NCI-H748 (cell line): ENCODE results near the gene ETV6.
A peak's percentile ranks its signal among the peaks of the same experiment; 100 is the strongest.

ENCODE experiments used
- DNase-seq: peaks from one replicate; lab custom pipeline; 2025; ENCODE audit not compliant: unreplicated experiment; lab: John Stamatoyannopoulos, UW

ETV6 gene

DNA sequence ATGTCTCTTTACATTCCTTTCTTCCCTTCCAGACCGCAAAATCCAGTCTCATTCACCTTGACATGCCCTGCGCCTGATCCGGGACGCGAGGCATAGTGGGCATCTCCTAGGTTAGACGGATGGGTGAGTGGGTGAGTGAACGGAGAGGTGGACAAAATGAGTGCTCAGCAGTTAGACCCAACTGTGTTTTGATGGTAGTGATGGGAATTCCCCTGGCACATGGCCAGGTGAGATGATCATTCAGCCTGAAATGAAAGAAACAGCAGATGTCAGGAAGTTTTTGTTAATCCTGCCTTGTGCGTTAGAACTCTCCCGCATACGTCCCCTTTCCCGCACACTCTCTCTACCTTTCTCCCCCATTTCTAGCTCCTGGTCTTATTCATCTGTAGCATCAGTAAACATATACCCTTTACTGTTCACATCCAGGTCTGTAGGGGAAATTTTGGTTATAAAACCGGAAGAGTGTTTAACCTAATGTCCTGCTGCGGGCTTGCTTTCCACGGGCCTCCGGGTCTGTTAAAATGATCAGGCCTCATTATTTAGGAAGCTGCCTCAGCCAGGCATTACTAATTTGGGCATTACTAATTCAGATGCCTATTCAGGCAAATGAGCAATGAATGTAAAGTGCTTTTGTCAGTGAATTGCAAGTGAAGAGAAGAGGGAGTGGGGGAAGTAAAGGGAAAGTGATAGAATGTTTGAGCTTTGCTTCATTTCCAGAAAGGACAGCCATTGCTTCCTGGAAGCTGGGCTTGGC, 172.8 kb downstream of the ETV6 start:
- DNase-seq = peak; percentile 62

GRCh38 chr12:11823043-11823442, 173.6 kb downstream of the ETV6 start:
- DNase-seq = no peak

DNA sequence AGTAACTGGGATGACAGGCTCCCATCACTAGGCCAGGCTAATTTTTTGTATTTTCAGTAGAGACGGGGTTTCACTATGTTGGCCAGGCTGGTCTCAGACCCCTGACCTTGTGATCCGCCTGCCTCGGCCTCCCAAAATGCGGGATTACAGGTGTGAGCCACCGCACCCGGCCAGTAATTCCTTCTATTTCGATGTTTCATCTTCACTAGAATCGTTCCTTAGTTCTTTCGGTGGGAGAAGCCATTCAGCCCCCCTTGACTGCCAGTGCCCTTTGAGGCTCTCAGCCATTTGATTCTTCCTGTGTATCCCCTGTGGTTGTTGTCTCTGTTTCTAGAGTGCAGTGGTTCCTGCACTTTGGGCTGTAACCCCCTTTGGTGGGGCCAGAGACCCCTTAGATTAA, 174.1 kb downstream of the ETV6 start:
- no peak for DNase-seq

- DNase-seq = no peak
Observed at GRCh38 chr12:11824069-11824468, 174.6 kb downstream of the ETV6 start.

DNA sequence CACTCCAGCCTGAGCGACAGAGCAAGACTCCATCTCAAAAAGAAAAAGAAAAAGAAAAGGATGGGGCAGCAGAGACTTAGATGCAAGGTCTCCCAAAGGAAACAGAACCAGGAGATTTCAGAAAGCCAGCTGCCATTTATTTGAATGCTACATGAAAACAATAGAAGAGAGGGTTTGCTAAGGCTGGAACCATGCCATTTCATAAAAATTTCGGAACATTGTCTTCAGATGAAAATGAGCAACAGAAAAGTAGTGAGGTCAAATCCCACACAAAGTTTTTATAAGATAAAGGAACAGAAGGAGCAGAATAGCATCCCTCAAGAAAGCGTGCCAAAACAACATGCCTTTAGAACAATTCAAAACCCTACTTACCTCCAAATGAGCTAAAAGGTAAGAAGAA, 175.3 kb downstream of the ETV6 start:
- no peak for DNase-seq

- DNase-seq = no peak
Observed at GRCh38 chr12:11825278-11825677, 175.8 kb downstream of the ETV6 start.

DNA sequence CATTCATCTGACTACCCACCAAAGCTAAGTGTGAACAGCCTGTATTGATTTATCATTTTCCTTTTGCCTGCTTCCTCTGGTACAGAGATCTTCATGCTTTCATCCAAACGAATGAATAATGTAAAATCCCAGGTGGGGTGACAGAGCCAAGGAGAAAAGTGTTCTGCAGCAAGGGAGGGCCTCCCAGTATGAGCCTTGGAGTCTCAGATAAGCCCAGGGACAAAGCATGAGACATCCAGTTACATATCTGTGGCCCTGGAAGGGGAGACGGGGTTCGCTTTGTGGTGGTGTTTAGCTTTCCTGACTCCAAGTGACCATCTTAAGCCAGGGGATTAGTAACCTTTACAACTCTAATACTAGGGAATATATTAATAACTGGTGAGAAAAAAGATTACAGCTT, 177.1 kb downstream of the ETV6 start:
- DNase-seq = no peak

GRCh38 chr12:11827091-11828061, 177.9 kb downstream of the ETV6 start:
- DNase-seq = no peak

- DNase-seq = no peak
Observed at GRCh38 chr12:11829764-11830194, 180.3 kb downstream of the ETV6 start.

DNA sequence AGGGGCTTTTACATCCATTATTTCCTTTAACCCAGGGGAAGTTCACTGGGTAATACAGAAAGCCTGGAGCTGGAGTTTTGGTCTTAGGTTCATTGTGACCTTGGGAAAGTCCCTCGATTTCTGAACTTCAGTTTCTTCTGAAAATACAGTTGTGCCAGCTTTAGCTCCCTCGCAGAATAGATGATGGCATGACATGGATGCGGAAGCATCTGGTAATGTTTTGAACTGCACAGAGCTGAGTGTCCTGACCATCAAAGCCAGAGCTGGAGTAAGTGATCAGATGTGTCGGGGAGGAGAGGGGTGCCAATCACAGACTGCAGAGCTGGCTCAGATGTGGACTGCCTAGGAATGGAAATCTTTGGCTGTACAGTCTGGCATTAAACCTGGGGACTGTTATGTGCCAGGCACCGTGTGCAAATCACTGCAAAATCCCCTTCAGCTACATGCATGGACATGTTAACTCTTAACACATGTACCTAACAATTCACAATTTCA, 180.9 kb downstream of the ETV6 start:
- no peak for DNase-seq

- no peak for DNase-seq
Observed at GRCh38 chr12:11832093-11832492, 182.6 kb downstream of the ETV6 start.

GRCh38 chr12:11833174-11833895, 183.9 kb downstream of the ETV6 start:
- no peak for DNase-seq

DNA sequence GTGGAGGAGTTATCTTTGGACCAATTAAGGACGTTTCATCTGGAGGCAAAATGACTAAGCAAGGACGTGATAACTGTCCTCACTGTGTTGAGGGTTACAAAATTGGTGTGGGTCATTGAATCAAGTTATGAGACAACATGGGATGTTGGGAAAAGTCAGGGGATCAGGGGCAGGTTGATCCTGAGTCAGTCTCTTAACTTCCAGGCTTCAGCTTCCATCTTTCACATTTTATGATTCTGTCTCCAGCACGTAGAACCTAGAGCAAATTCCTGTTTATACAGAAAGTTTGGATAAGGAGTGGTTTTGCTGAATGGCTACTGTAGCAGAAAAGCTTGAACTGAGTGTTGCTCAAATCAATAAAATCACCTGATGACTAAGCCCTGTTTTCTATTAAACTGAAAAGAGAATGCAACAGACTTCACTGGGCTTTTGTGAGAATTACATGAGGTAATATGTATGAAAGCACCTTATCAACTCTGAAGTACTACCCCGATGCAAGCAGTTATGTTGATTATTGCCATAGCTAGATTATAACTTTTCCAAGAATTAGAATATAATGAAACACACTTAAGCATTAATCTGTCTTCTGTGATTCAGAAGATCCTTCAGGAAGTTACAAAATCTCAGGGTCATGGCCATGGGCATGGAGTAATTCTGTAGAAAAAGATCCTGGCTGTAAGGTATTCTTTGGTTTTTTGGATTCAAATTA, 184.8 kb downstream of the ETV6 start:
- no peak for DNase-seq

DNA sequence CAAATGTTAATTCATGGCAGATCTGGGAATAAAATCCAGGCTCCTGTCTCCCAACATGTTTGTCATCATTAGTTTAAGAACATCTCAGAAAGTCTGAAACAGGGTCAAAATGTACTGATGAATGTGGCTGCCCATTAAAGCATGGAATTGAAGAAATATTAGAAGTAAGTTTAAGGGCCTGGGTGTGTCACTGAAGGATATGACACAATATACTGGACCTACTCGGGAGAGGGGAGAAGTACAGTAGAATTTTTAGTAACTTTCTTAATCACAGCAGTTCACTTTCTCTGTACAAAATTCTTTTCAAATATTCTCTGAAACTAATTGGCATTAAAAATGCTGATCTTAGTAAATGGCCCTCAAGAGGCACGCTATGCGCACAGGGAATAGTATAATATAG, 185.5 kb downstream of the ETV6 start:
- no peak for DNase-seq

DNA sequence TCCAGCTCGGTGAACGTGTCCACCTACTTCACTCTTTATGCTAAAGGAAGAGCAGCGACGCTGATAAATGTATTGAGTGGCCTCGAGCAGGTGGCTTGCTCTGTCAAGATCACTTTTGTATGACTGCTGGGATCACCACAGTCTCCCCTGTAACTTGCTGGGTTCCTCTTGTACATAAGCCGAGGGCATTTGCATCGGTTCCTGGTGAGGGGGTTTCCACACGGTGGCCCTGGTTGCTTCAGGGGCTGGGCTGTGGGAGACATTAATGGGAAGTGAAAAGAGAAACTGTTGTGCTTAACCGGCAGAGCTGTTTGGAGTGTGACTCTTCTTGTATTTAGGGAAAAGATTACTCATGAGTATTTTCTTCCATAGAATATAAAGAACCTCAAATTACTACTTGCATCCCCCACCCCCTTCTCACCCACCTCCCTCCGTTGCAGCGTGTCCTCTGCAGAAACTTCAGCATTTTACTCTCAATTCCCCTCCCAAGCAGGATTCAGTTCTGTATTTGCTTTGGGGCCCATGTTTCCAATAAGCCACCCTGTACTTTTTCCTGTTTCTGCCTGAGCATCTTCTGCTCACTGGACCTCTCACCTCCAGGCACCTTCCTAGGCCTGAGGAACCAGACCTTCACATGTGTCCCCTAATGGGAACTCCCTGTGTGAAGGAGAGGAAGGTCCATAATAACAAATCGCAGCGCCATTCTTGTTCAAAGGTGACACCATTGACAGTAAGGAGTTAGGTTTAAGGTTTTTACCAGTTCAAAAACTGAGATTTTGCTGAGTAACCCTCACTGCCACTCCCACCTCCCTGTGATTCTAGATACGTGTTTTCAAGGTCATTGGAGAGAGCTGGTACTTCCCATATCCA, 187.0 kb downstream of the ETV6 start:
- no peak for DNase-seq

GRCh38 chr12:11837216-11837934, 187.9 kb downstream of the ETV6 start:
- DNase-seq = no peak

DNA sequence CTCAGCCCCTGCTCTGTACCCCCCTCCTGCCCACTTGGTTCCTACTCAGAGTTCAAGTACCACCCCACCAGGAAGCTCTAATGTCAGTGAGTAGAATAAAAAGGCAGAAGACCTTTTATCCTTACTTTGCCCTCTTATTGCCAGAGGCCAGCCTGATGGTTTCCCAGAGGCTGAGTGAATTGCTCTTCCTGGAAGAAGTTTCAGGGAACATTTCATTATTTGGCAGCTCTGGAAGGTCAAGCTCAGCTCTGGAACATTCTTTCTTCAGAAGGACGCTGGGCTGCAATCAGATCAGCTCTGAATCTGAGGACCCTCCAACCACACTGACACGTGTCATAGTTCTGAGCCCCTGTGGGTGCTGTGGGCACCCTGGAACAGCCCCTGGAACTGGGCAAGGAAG, 188.9 kb downstream of the ETV6 start:
- no peak for DNase-seq

- DNase-seq = no peak
Observed at GRCh38 chr12:11839091-11839641, 189.7 kb downstream of the ETV6 start.

DNA sequence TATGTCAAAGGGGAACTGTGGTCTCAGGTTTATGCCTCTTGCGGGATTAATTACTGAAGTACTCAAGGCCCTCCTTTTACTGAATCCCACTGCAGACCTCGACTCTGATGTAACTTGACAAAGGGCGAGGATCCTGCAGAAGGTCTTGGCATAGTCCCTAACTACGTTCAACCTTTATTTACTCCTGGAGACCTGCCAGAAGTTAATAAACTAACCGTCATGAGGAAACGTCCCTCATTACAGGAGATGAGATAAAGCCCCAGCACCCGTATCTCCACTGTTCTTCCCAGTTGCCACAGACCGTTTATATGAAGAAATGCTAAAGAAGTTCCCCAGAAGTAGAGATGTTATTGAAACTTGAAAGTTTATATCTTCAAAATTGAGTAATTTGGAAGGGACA, 190.9 kb downstream of the ETV6 start:
- DNase-seq = peak; percentile 42
